NCI-H345 treated with DMSO at 0.1 percent for 48 hours (cell line): ENCODE data around the gene PRKAG2.

Source experiments
- DNase-seq: peaks from one replicate; lab custom pipeline; 2025; ENCODE audit not compliant: unreplicated experiment; lab: John Stamatoyannopoulos, UW

The PRKAG2 gene

DNA sequence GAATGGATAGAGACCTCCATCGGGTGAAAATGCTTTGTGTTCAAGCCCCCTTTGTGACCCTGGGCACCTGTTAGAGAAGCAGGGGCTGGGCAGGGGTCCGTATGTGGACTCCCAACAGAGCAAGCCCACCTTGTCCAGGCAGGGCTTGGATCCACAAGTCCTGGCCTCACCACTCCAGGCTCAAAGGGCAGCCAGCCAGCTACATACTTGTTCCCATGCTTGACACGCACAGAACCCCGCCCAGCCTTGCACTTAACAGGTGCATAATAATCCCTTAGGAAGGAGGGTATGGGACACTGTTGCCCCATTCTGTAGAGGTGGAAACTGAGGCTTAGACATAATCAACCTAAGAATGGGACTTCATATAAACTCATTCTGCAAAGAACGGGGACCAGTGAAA is 160.6 kb downstream of the PRKAG2 start:
- no peak for DNase-seq

DNA sequence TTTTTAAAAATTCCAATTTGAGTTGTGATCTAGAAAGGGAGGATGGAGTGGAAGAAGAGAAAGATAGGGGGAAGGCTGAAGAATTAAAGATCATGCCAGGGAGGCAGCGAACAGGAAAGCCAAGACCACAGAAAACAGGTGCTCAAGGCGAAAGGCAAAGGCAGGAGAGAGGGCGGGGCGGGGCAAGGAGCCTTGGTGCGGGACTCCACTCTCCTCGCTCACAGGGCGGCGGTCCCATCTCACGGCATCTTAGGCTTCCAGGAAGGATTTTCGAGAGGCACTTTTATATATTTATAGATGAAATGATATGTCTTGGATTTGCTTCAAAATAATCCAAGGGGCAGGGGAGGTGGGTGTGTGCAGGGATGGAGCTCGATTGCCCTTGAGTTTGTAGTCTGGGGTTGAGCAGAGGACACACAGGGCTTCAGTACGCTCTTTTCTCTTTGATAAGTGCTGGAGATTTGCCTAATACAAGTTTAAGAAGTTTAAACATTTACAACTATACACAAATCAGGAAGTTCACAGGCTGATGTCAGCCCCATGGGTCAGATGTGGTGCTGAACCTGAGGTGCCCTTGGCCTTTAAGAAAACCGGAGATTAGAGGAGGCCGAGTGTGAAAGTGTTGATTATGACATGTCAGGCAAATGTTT is 161.1 kb downstream of the PRKAG2 start:
- DNase-seq = no peak

DNA sequence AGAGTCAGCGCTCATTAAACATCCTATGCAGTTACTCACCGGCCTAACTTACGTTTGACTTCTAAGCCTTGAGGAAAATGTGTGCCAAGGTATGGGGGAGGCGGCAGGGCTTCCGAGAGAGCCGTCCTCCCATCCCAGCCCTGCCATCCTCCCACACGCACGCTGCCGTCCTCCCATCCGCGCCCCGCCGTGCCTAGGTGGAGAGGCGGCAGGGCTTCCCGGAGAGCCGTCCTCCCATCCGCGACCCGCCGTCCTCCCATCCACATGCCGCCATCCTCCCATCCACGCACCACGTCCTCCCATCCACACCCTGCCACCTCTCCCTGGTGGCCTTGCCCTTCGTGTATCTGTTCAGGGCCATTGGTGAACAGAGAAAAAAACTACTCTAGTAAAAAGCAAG is 162.7 kb downstream of the PRKAG2 start:
- no peak for DNase-seq

DNA sequence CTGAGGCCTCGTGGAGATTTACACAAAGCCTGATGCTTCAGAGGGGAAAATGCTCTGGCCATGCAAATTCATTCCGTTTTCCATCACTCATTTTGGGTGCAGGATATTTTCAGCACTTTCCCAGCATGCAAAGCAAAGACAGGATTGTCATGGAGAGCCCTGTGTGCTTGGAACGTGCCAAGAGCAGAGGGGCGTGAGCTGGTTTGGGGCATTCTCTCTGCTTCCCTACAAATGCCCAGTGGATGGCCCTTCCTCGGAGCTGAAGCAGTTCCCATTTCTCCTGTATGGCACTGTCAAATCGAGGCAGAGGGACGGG is 164.1 kb downstream of the PRKAG2 start:
- no peak for DNase-seq

DNA sequence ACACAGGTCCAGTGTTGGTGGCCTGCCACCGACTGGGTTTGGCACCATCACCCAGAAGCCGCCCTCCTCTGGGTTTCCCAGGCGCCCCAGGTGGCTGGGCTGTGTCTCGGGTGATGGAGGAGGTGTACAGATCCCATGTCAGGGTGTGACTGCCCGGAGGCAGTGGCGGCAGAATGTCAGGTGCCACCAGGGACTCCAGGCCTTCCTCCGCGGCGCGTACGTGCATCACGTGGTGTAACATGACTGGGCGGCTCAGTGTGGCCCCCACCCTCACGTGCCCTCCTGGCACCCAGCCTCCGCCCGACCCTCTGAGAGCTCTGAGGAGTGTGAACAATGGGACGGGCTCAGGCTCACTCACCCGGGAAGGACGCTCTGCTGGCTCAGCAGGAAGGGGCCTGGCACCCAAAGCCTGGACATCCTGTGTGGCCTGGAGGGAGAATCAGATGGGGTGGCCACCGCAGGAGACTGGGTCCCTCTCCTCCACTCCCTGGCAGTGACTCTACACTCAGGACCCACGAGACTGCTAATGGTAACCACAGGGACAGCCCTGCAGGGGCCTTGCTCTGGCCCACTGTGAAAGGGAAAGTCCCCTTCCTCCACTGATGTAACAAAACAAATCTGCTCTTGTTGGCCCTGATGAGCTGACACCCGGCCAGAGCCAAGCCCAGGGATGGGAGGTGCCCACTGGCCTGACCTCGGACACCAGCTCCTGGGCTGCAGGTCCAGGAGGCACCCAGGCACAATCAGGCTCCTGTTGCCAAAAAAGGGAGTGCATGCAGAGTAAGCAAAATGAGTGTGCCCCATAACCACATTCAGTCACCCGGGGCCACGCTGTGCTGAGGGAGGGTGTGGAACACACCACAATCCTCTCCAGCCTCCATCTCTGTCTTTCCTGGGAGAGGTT is 164.8 kb downstream of the PRKAG2 start:
- DNase-seq = no peak

DNA sequence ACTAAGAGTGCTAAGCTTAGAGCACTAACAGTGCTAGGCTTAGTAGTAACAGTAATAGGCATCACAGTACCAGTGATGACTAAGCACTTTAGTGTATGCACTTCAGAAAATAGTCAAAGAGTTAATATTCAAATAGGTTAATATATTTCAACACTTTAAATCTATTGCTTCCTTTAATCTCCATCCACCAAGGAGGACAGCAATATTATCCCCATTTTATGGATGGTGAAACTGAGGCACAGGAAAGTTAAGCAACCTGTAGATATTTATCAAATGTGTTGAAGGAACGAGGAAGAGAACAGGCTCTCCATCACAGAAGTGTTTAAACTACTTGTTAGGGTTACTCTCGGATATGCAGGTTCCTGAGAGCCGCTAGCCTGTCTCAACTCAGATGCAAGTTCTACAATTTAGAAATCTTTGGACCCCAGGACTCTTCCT is 165.5 kb downstream of the PRKAG2 start:
- DNase-seq = no peak

DNA sequence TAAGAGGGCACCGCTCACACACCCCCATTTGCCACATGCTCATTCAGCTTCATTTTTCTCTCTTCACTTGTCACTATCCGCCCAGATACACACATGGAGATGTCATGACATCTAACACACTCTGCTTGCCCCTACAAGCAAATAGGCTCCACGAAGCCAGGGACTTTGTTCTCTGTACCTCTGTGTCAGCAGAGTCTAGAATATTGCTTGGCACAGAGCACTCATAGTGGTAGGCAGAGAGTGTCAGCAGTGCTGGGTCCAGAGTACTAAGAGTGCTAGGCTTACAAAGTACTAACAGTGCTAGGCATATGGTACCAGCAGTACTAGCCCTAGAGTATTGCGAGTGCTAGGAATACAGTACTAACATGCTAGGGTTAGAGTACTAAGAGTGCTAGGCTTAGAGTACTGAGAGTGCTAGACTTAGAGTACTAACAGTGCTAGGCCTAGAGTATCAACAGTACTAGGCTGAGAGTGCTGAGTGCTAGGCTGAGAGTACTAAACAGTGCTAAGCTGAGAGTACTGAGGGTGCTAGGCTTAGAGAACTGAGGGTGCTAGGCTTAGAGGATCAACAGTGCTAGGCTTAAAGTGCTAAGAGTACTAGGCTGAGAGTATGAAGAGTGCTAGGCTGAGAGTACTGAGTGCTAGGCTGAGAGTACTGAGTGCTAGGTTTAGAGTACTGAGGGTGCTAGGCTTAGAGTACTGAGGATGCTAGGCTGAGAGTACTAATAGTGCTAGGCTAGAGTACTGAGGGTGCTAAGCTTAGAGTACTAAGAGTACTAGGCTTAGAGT is 166.1 kb downstream of the PRKAG2 start:
- DNase-seq = no peak

DNA sequence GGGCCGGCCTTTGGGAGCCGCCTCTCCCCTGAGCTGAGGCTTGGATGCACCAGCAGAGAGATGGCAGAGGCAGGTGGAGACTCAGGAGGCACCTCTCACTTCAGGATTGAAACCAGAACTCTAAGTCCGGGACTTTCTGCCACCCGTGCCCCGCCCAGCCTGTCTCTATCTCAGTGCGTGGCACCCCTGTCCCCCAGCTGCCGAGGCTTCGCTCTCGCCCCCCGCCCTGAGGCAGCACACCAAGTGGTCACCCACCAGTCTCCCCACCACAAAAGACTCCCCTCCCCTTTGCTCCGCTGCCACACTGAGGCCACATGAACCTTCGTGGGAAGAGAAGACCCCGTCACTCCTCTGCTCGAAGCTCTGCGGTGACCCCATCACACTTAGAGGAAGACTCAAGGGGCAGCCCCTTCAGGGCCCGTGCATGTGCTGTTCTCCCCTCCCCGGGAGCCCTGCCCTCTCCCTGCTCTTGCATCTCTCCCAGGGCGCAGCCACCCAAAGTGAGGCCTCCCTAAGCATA is 166.7 kb downstream of the PRKAG2 start:
- no peak for DNase-seq

DNA sequence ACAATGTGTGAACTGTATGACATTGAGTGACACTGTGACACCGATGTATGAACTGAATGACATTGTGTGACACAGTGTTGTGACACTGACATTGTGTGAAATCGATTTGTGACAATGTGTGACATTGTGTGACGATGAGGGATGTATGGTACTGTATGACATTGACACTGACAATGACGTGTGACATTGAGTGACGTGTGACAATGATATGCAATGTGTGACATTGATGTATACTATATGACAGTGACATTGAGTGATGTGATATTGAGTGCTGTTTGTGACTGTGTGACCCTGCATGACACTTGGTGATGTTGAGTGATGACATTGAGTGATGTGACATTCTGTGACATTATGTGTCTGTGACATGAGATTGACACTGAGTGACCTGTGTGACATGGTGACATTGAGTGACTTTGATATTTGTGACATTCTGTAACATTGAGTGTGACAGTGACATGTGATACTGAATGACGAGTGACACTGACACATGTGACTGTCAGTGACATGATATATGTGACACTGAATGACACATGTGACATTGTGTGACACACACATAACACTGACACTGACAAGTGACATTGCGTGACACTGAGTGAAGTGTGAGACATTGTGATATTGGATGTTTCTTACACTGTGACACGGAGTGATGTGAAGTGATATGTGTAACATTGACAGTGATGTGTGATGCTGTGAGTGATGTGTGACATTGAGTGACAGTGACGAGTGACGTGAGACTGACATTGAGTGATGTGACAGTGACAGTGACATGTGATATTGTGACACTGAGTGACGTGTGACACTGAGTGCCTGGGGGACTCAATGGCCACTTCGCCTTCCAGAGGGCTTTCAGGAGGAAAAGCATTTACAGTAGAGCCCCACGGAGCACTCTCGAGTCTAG is 167.5 kb downstream of the PRKAG2 start:
- no peak for DNase-seq

DNA sequence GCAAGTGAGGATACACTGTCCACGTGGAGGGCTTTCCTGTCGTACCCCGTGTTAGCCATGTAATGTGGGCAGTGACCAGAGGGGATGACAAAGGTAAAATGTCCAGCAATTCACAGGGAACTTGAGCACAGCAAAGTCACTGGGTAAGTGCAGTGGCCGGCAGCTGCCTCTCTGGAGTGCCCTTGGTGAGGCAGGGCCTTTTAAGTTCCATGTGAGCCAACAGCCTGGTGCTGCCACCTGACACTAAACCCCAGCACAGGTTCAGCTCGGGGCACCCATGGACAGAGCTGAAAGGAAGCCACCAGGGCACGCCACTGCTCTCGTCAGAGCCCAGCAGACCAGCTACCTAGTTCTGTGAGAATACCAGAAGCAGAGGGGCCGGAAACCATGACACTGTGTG is 168.3 kb downstream of the PRKAG2 start:
- no peak for DNase-seq

DNA sequence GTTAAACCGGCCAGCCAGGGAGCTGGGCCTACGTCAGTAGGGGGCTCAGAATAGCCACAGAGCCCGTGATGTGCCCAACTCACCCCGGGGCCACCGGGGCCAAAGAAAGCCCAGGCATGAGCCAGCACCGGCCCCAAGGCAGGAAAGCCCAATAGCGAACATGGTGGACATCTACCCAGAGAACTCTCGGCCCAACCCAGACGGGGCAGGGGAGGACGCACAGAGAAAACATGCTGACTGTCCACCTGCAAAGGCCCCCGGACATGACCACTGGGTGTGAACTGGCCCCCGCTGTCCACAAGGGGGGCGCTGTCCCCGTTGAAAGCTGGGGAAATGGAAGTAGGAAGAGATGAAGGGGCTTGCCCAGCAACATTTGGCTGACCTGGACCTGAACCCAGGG is 169.2 kb downstream of the PRKAG2 start:
- DNase-seq = no peak

DNA sequence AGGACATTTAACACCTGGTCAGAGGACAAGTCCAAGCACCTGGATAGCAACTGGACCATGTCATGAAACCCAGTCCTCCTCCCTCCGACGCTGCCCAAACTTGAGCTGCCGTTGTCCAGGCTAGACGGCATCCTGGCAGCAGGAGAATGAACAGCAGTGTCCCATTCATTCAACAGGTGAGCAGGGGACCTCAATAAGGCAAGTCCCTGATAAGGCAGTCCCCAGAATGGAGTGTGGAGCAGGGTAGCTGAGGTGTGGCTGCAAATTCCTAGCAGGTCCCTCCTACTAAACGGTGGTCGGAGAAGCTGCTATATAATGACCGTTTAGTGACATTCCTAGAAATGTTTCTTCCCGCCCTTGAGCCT is 169.8 kb downstream of the PRKAG2 start:
- no peak for DNase-seq

DNA sequence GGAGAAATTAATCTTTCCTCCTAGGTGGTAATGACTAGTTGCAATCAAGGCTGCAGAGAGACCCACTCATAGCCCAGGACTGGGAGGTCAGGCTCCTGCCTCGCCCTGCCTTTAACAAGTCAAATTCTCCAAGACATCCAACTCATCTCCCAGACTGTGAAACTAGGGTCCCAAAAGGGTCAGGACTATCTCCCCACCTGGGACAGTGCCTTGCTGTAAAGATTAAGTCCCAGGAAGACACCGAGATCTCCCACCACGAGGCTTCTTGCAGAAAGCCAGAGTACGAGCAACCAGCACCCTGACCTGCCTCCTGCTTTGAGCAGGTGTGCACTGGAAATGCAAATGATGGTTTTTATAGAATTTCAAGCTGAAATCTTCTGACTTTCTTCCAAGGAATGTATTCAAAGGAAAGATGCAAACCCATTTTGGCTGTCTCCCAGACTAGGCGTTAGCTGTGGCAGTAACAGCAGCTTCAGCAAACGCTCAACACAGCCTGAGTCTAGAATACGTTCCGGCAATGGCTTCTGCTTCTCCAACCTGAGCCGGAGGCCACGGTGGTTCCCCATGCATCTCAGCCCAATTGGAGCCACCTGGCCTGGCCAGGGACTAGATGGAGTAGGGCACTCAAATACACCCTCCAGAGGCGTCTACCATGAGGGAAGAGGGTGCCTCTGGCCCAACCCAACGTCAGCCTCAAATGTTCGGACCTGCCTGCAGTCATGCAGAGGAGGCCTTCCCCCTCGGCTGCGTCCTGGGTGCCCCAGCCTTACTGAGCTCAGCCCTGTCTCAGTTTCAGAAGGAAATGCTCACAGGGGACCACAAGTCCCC is 170.4 kb downstream of the PRKAG2 start:
- DNase-seq = no peak

DNA sequence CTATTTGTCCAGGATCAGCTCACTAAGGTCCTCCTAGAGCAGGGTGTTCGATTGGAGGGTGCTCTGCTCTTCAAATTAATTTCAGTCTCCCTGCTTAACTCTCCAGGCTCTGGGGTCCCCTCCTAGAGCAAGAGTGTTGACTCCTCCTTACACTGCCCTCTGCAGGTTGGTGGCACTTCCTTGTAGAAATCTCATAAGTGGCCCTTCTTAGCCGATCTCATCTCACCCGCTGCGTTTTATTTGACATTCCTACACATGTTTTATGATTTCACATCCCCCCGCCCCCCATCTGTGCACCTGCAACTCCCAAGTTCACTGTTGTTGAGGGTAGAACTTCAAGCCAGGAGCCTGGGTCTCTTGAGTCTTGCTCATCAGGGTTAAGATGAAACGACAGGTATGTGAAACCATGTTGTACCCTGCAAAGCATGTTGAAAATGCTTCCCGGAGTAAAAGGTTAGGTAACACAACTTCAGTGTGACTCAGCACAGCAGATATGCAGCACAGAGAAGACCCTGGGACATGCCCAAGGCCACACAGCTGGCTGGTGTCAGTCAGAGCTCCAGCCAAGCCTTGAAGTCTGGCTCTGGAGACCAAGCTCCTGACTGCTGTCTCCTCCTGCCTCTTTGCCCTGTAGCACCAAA is 171.2 kb downstream of the PRKAG2 start:
- DNase-seq = no peak

DNA sequence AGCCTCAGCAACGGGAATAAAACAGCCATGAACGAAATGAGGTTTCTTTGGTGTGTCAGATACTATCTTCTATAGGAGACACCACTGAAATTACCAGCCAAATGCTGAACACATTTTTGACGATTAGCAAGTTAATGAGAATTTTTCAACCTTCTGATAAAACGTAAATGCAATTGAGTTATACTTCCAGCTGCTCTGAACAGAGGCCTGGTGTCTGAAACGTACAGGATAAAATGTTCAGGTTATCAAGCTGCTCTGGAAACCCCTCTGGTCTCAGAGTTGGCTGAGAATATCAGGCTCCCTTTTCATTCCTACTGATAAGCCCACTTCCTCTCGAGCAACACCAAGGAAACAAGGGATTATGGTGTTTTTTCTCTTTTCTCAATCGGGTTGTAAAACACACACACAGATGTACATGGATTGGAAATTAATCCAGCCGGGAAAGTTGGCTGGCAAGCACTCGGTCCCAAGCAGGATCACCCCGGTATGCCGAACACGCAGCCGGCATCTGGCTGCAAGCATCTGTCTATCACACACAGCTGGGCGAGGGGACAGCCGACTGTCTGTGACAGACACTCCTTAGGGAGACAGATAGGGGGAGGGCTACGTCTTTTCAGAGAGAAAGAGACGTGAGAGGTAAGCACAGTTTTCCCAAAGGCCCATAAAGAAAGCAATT is 171.8 kb downstream of the PRKAG2 start:
- DNase-seq = no peak

DNA sequence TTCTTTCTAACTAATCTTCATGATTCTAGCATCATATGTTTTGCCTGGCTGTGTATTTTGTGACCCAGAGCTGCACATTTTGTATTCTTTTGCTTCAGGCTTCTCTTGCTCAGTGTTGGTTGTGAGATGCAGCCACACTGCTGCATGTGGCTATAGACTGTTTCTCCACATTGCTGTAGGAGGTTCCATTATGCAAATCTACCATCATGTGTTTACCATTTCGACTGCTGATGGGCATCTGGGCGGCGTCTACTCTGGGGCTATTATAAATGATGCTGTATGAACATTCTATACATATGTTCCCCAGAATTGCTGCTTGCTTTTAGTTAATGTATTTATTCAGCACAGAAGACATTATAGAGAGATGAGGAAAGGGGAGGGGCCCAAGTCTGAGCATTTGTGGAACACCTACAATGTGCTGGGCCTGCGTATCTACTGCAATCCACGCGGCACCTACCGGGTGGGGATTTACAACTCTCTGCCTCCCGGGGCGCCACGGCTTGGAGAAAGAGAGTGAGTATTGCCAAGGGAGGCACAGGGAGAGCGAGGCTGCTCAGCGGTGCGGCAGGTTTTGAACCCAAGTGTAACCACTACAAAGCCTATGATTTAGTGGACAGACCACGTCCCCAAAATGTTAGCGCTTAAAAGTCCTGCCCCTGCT is 172.5 kb downstream of the PRKAG2 start:
- no peak for DNase-seq

DNA sequence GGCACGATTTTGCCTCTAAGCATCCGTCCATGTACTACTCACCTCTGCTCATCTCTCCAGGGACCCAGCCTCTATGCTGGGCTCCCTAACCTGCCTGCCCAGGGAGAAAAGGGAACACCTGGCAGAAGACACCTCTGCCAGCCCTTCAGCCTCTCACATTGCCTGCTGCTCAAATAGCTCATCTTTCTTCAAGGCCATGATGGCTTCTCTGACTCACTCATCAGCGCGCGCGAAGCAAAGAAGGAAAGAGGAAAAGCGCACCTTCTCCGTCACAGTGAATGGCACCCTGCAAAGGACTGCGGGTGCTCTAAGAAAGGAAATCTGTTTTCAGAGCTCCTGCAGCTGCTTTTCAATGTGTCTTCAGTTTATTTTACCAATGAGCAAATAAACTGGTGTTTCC is 174.0 kb downstream of the PRKAG2 start:
- no peak for DNase-seq

DNA sequence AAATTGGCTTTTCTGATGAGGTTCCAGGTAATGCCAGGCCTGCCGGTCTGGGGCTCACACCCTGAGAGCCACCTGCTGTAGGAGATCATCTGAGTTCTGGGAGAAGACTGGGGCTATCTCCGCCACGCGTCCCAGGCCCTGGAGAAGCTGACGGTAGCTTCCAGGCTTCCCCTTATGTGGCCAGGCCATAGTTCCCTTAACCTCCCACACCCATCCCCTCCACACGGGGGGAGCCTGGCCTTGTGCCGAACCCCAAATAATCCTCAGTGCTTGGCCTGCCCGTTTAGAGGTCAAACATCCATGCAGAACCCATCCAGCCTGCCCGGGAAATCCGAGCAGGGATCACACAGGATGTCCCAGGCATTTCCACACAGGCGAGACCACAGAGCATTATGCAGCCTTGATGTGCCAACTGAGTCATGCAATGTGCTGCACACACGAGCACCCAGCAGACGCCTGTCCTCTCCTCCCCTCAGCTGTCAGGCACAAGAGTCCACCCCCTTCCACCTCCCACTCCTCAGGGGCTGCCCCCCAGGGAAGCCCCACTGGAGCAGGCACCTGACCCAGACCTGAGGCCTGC is 176.2 kb downstream of the PRKAG2 start:
- DNase-seq = no peak
